GM12875 (cell line): ENCODE measurements around the gene EXD2.

Source experiments
- H3K4me3 ChIP-seq: one replicate; pipeline ENCODE4 v1.5.1; 2011; ENCODE audit warnings: low read depth, low read length, control low read depth
- CTCF ChIP-seq: IDR thresholded peaks from 2 replicates; pipeline ENCODE4 v1.5.1; 2011; ENCODE audit warnings: low read depth, mild to moderate bottlenecking, control low read depth, inconsistent platforms, low read length, moderate library complexity, borderline replicate concordance; ENCODE audit not compliant: insufficient read depth

Gene EXD2

GRCh38 chr14:69261761-69262331 is 70.5 kb downstream of the EXD2 start:
- TF ChIP-seq CTCF: no peak
- H3K4me3 ChIP-seq: no peak overlapping the region

GRCh38 chr14:69262516-69262915 is 71.2 kb downstream of the EXD2 start:
- no peak for TF ChIP-seq CTCF
- H3K4me3 ChIP-seq: no peak overlapping the region

- no peak for TF ChIP-seq CTCF
Observed at GRCh38 chr14:69263364-69263763, 72.1 kb downstream of the EXD2 start.

GRCh38 chr14:69263771-69264170 is 72.5 kb downstream of the EXD2 start:
- H3K4me3 ChIP-seq: no peak overlapping the region

More at GRCh38 chr14:69263364-69263763, 72.1 kb downstream of the EXD2 start:
- H3K4me3 ChIP-seq: no peak overlapping the region

GRCh38 chr14:69266572-69267345 is 75.5 kb downstream of the EXD2 start:
- no peak overlapping the region for H3K4me3 ChIP-seq
- TF ChIP-seq CTCF: no peak

More at GRCh38 chr14:69263771-69264170, 72.5 kb downstream of the EXD2 start:
- no peak for TF ChIP-seq CTCF

- H3K4me3 ChIP-seq: no peak overlapping the region
- no peak for TF ChIP-seq CTCF
Observed at GRCh38 chr14:69267492-69267891, 76.2 kb downstream of the EXD2 start.

- TF ChIP-seq CTCF: no peak
- H3K4me3 ChIP-seq: no peak overlapping the region
Observed at GRCh38 chr14:69268223-69268622, 76.9 kb downstream of the EXD2 start.
